SW 1271 (cell line): ENCODE results near the gene UQCRH.
"Not testable (repeated sequence)": the region's sequence is repeated elsewhere in the genome, so short reads cannot be mapped to it uniquely, and the experiment has no call there.

Experiments
- DNase-seq, 2 experiments: peaks; one replicate each; lab custom pipeline; 2025; lab: John Stamatoyannopoulos, UW

Gene UQCRH

DNA sequence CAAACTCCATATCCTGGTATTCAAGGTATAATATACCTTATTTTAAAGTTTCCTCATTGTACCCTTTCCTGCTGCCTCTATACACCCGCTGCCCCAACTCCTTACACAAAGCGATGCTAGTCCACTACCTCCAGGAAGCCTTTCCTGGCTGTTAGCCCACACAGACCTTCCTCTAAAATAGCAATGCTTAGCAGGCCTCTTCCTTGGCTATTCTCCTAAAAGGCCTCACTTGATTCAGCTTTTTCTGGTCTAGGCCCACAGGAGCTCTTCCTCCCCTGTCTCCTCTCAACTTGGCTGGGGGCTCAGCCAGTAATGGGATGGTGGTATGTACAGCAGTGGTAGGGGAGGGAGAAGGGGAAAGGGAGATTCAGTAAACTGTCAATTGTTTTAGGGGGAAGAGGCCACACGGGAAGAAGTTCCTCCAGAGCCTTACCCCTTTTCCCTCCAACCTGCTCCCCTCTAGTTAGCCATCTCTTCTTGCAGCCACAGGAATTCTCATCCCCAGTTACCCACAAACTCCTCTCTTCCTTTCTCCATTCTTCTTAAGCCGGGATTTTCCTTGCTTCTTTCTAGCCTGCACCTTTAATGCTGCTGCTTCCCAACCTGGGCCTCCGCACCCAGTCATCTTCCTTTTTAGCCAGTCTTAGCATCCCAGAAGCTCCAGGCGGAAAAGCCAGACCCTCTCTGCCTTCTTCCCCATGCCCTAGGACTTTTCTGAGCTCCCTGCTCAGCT, 2.7 kb upstream of the UQCRH start:
- no peak for DNase-seq

DNA sequence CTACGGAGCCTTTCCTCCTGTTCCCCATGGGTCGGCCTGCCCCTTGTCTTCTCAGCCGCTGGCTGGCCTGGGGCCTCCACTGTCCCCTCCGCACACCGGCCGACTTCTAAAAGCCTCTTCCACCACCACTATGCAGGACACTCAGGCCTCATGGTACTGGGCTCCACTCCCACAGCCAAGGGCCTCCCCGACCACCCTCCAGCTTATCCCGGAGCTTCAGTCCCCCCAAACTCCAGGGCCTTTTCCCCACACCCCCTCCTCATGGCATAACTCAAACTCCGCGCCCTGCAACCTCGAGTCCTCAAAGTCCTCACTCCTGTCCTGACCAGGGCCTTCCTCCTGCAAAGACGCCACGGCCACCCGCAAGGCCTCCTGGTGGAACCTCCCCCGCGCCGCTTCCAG, 2.1 kb upstream of the UQCRH start:
- no peak for DNase-seq

DNA sequence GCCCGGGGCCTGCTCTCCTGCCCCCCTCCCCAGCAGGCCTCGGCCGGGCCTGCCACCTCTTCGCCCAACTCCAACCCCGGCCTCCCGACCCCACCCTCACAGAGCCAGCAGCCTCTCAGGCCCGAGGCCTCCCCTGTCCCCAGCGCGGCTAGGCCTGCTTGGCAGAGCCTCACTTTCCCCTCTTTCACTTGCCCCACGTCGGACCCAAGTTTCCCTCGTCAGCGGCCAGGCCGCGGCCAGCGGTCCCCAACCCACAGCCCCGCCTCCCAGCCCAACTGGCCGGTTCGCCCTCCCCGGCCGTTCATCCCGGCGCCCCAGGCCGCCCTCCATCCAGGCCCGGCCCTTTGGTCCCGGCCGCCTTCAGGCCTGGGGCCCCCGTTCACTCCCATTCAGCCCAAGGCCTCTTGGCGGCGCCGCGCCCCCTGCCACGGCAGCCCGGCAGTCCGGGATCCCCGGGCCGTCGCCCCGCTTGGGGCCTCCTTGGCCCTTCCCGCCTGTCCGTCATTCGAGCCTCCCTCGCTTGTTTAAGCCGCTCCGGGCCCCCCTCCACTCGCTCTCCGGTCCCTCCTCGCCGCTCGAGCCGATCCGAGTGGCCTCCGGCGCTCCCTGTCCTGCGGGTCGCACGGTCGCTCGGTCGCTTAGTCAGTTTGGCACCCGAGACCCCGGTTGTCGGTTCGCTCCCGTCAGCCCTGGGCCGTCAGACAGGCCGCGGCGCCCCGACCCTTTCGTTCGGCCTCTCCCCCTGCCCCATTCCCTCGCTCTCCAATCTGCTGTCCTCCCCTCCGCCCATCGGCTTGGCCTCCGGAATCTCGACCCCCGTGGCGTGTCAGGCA, 1.5 kb upstream of the UQCRH start:
- DNase-seq, result no peak

DNA sequence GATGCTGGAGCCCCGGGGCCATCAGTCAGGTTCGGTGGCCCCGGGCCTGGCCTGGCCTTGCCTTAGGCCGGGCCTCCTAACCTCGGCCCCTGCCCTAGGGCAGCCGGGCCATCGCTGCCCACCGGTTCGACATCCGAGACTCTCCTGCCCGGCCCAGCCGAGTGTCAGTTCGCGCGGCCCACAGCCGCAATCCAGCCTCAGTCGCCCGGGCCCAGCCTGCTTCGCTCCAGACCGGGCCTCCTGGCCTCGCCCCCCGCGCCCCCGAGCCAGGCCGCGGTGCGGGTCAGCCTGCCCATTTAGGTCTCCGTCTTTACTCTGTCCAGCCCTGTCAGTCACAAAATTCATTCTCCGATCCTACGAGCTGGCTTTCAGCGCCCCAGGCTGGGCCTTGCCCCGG, 859 bp upstream of the UQCRH start:
- DNase-seq, result no peak

DNA sequence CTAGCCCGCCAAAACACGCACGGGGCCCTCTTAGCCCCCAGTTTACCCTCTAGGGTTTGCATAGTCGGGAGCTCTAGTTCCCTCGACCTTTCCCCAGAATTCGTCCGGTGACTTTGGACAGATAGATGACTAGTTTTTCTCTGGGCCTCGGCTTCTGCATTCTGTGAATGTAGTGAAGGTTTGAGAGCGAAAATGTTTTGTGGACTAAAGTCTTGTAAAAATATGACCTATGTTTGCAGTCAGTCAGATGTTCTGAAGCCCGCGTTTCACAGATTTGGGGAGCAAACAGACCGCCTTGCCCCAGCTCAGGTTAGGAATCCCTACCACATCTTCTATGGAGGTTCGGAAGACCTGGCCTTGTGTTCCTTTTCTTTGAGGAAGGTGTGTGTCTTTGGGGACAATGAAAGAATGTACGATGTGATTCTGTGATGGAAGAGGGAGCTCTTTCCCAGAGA, 401 bp downstream of the UQCRH start:
- DNase-seq, result no peak

DNA sequence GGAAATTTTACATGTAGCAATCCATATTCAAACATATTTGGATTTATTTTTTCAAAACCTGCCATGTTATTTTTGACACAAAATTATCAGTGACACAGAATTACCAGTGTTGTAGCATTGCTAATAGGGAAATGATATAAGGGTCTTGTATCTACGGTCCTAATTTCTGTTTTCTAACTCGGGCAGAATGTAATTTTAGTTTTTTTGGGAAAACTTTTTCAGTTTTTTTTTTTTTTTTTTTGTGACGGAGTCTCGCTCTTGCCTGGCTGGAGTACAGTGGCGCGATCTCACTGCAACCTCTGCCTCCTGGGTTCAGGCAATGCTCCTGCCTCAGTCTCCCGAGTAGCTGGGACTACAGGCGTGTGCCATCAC, 2.6 kb downstream of the UQCRH start:
- DNase-seq, result no peak

DNA sequence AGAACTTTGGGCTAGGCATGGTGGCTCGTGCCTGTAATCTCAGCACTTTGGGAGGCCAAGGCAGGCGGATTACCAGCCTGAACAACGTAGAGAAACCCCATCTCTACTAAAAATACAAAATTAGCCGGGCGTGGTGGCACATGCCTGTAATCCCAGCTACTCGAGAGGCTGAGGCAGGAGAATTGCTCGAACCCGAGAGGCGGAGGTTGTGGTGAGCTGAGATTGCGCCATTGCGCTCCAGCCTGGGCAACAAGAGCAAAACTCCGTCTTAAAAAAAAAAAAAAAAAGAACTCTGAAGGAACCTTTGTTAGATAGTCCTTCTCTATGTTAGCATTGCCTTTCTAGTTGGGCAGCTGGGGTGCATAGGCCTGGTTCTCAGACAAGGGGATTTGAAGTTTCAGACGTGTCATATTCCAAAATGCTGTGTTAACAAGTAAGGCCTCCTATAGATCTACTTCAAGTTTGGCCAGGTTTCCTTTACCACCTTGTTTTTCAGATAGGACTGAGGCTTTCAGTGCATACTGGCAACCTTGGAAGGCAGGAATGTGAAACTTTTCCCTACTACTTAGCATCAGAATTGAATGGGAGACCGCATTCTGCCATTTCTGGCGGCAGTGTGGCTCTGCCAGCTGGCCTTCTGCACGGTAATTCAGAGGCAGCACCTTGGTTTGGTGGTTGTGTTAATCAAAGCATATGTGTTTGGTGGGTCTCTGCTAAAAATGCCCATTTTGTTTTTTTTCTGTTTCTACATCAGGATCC, 6.1 kb downstream of the UQCRH start:
- DNase-seq, result no peak

DNA sequence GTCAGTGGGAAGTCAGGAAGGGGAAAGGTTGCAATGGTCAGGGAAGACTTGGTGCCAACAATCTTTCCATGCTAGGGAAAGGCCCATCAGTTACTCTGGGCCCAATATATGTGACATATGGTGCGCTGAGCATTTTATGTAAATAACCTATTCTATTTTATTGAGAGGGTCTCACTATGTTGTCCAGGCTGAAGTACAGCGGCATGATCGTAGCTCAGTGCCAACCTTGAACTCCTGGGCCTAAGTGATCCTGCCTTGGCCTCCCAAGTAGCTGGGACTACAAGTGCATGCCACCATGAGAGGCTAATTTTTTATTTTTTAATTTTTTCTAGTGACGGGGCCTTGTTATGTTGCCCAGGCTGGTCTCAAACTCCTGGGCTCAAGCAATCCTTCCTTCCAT, 6.8 kb downstream of the UQCRH start:
- DNase-seq, result no peak

DNA sequence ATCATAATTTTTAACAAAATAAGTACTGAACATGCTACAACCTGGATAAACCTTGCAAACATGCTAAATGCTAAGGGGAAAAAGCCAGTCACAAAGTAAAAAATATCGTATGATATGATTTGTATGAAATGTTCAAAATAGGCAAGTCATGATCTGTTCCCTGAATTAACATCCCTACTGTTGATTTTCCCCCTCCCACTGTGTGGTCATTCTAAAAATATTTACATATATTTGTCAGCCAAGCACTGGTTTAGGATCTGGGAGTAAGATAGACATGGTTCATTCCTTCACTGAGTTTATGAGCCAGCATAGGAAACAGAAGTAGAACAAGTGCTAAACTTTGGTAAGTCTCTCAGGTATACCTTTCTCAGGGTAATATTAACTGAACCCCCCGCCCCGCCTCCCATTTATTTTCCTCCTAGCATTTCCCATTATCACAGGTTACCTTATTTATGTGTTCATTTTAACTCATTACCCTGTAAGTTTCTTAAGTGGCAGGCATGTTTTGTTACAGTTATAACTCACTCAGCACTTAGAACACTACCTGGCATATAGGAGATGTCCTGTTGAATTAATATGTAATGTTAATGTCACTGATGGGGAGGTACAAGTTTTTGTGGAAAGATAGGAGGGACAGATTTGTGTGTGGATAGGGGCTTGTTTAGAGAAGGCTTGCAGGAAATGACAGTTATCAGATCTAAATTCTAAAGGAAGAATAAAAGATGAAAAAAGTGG, 12.3 kb downstream of the UQCRH start:
- no peak for DNase-seq

DNA sequence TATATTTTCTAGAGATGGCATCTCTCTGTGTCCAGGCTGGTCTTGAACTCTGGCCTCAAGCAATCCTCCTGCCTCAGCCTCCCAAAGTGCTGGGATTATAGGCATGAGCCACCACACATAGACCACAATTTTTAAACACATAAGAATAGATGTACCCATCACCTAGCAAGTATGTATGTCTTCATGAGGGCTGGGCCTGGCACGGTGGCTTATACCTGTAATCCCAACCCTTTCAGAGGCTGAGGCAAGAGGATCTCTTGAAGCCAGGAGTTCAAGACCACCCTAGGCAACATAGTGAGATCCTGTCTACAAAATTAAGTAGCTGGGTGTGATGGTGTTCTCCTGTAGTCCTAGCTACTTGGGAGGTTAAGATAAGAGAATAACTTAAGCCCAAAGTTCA, 13.8 kb downstream of the UQCRH start:
- DNase-seq, result no peak

DNA sequence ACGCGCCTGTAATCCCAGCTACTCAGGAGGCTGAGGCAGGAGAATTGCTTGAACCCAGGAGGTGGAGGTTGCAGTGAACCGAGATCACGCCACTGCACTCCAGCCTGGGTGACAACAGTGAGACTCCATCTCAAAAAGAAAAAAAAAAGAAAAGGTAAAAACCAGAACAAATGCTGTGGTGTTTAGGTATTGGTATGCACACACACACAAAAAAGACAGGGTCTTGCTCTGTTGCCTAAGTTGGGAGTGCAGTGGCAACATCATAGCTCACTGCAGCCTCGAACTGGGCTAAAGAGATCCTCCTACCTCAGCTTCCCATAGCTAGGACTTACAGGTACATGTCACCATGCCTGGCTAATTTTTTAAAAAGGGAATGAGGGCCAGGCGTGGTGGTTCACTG, 15.8 kb downstream of the UQCRH start:
- not testable (repeated sequence) for DNase-seq

DNA sequence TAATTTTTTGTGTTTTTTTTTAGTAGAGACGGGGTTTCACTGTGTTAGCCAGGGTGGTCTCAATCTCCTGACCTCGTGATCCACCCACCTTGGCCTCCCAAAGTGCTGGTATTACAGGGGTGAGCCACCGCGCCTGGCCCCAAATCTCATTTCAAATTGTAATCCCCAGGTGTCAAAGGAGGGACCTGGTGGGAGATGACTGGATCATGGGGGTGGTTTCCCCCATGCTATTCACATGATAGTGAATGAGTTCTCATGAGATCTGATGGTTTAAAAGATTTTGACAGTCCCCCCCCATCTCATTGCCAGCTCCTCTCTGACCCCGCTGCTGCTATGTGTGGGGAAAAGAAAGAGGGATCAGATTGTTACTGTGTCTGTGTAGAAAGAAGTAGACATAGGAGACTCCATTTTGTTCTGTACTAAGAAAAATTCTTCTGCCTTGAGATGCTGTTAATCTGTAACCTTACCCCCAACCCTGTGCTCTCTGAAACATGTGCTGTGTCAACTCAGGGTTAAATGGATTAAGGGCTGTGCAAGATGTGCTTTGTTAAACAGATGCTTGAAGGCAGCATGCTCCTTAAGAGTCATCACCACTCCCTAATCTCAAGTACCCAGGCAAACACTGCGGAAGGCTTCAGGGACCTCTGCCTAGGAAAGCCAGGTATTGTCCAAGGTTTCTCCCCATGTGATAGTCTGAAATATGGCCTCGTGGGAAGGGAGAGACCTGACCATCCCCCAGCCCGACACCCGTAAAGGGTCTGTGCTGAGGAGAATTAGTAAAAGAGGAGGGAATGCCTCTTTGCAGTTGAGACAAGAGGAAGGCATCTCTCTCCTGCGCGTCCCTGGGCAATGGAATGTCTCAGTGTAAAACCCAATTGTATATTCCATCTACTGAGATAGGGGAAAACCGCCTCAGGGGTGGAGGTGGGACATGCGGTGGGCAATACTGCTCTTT, 16.7 kb downstream of the UQCRH start:
- not testable (repeated sequence) for DNase-seq

DNA sequence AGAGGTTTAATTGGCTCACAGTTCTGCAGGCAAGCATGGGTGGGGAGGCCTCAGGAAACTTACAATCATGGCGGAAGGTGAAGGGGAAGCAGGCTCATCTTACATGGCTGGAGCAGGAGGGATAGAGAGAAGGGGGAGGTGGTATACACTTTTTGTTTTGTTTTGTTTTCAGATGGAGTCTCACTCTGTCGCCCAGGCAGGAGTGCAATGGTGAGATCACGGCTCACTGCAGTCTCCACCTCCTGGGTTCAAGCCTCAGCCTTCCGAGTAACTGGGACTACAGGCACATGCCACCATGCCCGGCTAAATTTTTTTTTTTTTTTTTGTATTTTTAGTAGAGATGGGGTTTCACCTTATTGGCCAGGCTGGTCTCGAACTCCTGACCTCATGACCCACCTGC, 18.7 kb downstream of the UQCRH start:
- DNase-seq, result not testable (repeated sequence)

DNA sequence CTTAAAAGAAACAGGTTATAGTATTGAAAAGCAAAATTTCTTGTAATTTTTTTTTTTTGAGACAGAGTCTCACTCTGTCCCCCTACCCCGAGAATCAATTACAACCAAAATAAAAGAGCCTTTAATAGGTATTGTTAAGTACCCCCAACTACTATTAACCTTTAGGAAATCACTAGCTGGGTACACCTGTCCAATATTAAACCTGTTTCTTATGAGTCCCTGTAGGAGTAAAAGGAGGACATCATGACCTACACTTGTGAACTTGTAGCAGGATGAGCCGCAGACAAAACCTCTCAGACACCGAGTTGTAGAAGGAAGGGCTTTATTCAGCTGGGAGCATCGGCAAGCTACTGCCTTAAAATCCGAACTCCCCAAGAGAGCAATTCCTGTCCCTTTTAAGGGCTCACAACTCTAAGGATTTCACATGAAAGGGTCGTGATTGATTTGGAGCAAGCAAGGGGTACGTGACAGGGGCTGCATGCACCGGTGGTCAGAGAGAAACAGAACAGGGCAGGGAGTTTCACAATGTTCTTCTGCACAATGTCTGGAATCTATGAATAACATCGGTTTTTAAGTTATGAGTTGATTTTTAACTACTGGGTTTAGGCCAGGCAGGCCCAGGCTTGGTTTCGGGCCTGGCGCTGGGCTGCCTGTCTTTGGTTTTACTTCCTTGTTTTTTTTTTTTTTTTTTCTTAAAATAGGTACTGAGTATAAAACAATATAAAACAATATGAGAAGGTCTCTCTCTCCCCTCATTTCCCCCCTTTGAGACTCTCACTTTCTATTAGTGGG, 22.0 kb downstream of the UQCRH start:
- DNase-seq, result not testable (repeated sequence)

DNA sequence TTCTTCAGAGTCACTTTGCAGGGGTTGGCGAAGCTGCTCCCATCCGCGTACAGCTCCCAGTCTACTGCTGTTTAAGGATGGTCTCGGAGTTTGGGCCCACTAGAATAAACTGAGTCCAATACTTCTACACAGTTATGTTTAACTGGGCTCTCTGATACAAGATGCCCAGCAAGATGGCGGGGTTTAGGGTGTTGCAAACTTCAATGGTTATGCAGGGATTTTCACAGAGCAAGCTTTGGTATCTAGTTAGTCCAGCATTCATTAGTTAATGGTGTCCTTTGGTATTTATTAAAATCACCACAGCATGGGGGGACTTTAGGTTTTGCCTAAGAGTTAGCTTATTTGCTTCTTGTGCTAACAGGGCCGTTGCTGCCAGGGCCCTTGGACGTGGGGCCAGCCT, 24.7 kb downstream of the UQCRH start:
- DNase-seq, result not testable (repeated sequence)

DNA sequence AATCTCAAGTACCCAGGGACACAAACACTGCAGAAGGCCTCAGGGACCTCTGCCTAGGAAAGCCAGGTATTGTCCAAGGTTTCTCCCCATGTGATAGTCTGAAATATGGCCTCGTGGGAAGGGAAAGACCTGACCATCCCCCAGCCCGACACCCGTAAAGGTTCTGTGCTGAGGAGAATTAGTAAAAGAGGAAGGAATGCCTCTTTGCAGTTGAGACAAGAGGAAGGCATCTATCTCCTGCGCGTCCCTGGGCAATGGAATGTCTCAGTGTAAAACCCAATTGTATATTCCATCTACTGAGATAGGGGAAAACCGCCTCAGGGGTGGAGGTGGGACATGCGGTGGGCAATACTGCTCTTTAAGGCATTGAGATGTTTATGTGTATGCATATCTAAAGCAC, 26.3 kb downstream of the UQCRH start:
- not testable (repeated sequence) for DNase-seq

DNA sequence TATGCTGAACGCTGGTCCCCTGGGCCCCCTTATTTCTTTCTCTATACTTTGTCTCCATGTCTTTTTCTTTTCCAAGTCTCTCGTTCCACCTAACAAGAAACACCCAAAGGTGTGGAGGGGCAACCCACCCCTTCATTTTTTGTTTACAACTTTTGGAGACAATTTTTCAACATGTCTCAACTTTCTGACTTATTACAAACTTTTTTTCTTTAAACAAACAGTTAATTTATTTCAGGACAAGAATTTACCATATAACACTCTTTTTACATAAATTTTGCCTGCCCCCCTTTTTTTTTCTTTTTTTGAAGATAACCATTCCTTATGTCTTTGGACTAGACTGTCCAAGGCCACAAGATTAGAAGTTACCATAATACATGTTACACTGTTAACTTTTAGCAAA, 26.9 kb downstream of the UQCRH start:
- not testable (repeated sequence) for DNase-seq

DNA sequence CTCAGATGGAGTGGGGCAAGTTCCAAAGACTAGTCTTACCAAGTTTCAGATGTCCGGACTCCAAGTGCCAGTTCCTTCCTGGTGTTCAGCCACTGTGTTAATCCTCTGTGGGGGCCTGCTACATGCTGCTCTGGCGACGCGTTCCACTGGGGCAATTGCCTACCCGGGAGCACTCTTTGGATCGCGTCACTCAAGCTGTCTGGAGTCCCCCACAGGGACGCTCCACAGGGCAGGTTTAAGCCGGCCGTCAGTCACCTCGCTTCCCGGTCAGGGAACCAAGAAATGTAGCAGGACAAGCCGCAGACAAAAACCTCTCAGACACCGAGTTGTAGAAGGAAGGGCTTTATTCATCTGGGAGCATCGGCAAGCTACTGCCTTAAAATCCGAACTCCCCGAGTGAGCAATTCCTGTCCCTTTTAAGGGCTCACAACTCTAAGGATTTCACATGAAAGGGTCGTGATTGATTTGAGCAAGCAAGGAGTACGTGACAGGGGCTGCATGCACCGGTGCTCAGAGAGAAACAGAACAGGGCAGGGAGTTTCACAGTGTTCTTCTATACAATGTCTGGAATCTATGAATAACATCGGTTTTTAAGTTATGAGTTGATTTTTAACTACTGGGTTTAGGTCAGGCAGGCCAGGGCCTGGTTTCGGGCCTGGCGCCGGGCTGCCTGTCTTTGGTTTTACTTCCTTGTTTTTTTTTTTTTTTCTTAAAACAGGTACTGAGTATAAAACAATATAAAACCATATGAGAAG, 28.5 kb downstream of the UQCRH start:
- not testable (repeated sequence) for DNase-seq
